Naive thymus-derived CD8-positive, alpha-beta T cell (primary cell): ENCODE measurements around the gene HOXA2. TPM values are rescaled to one million over a fixed set of nuclear protein-coding genes. Genes with fewer than 3 reads are reported as not detected.

Experiments
- ATAC-seq, 2 donors: fragments of 150-1000 bp; cut with Tn5 transposase in 1 of 2; sonication (Bioruptor Pico), chemical (Tn5 transposase) in 1 of 2; 1 replicate in 1 of 2; 2 replicates in 1 of 2; pipeline ENCODE4 v1.10.0; 2021; ENCODE audit warnings: mild to moderate bottlenecking in 2 of 2, moderate library complexity in 2 of 2
- POLR2A ChIA-PET: fragments of 350-600 bp; sonication (Branson Sonifier 250); formaldehyde crosslinking; loops from one replicate; lab custom pipeline; 2021; ENCODE audit warnings: antibody characterized with exemption; lab: Charles Lee
- DNase-seq, 10 donors: peaks; one replicate each; pipeline versions ENCODE4 v3.0.0 to v3.0.0-alpha.2; 2020 to 2022
- H3K27ac Mint-ChIP-seq, 10 donors: one replicate each; pipeline ENCODE4 v1.8.0; 2020 to 2022; ENCODE audit warnings: mild to moderate bottlenecking in 10 of 10, mixed read lengths in 10 of 10, moderate library complexity in 4 of 10, inconsistent platforms in 1 of 10
- H3K27me3 Mint-ChIP-seq, 5 donors: one replicate each; pipeline ENCODE4 v1.8.0; 2021 to 2022; ENCODE audit warnings: mixed read lengths in 5 of 5
- H3K36me3 Mint-ChIP-seq, 3 donors: one replicate each; pipeline ENCODE4 v1.8.0; 2020 to 2022; ENCODE audit warnings: mixed read lengths in 3 of 3, mild to moderate bottlenecking in 2 of 3, inconsistent platforms in 1 of 3
- H3K4me1 Mint-ChIP-seq, 4 donors: one replicate each; pipeline ENCODE4 v1.8.0; 2021 to 2022; ENCODE audit warnings: mixed read lengths in 4 of 4
- H3K4me3 Mint-ChIP-seq, 10 donors: one replicate each; pipeline ENCODE4 v1.8.0; 2020 to 2022; ENCODE audit warnings: mild to moderate bottlenecking in 10 of 10, mixed read lengths in 10 of 10, moderate library complexity in 6 of 10, inconsistent platforms in 1 of 10
- H3K9me3 Mint-ChIP-seq, 9 donors: one replicate each; pipeline ENCODE4 v1.8.0; 2020 to 2022; ENCODE audit warnings: mixed read lengths in 9 of 9, mild to moderate bottlenecking in 3 of 9, inconsistent platforms in 1 of 9, moderate library complexity in 1 of 9
- polyA plus RNA-seq, 3 donors: library from polyadenylated mRNA; unstranded; fragments of 300-500 nt; fragmentation: Illumina TruSeq; gene quantifications; one replicate each; pipeline ENCODE4 v1.2.3, GENCODE V29; 2021
- total RNA-seq, 8 experiments: library from RNA in 2 of 8; stranded (reverse) in 2 of 8; gene quantifications; one replicate each; pipeline ENCODE4 v1.2.3 and lab custom pipeline; 2021 to 2026

HOXA2 gene
- total and polyA plus RNA-seq, 5 experiments from 2014 or later = not detected

DNA sequence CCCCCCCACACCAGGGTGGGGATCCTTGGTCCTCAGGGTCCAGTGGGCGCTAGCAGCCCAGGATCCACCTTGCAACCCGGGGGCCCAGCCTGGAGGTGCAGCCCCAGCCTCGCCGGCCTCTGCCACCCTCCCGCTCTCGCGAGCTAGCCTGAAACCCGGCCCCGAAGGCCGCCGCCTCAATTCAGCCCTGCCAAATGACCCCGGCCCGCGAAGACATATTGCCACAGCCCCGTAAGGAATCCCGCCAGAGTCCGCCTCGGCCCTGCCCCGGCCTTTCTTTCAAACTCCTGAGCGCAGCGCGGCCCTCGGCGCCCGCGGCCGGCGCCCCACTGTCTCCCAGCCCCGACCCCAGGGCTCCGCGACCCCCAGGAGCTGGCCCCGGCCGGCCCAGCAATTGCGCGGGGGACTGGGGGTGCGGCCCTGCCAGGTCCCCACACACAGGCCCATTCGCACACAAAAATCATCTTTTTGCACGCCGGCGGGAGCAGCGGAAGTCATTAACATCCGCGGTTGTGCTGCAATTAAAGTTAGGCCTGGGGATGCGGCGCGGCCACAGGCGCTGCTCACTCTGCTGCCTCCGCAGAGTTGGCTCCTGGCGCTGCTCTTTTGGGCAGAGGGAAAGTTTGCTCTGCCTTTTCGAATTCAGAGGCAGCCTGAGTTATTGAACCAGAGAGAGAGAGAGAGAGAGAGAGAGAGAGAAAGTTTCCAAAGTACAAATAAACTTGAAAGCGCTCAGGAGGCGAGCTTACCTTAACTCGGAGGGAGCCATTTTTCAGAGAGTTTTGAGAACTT, 37.0 kb upstream of the HOXA2 start:
- H3K36me3 Mint-ChIP-seq = no peaks in the 10 kb centered on the region
- no peak overlapping the region for H3K4me3 Mint-ChIP-seq
- no peak overlapping the region for H3K27ac Mint-ChIP-seq
- H3K4me1 Mint-ChIP-seq = peaks cover 2 to 11% (median 8%) of the 10 kb centered on the region in 4 donors
- POLR2A ChIA-PET = no interaction called here
- ATAC-seq (no peak), DNase-seq (no peak)
- peaks cover 0 to 2% (median 0%) of the 10 kb centered on the region in 9 donors for H3K9me3 Mint-ChIP-seq
- peaks cover 24 to 75% (median 45%) of the 10 kb centered on the region in 5 donors for H3K27me3 Mint-ChIP-seq

- no peak overlapping the region for H3K27ac Mint-ChIP-seq
- peaks cover 2 to 13% (median 8%) of the 10 kb centered on the region in 4 donors for H3K4me1 Mint-ChIP-seq
- POLR2A ChIA-PET = no interaction called here
- no peak for ATAC-seq
- peaks cover 0 to 2% (median 0%) of the 10 kb centered on the region in 9 donors for H3K9me3 Mint-ChIP-seq
- no peaks in the 10 kb centered on the region for H3K36me3 Mint-ChIP-seq
- no peak for DNase-seq
- no peak overlapping the region for H3K4me3 Mint-ChIP-seq
- peaks cover 28 to 81% (median 49%) of the 10 kb centered on the region in 5 donors for H3K27me3 Mint-ChIP-seq
Observed at GRCh38 chr7:27138985-27139333, 36.5 kb upstream of the HOXA2 start.

GRCh38 chr7:27138472-27138871, 36.0 kb upstream of the HOXA2 start:
- ATAC-seq (no peak), DNase-seq (no peak)
- Mint-ChIP-seq H3K9me3 (peaks cover 0 to 2% (median 0%) of the 10 kb centered on the region in 9 donors), H3K4me1 (peaks cover 2 to 13% (median 8%) of the 10 kb centered on the region in 4 donors), H3K4me3 (no peak overlapping the region), H3K27ac (no peak overlapping the region), H3K27me3 (peaks cover 28 to 85% (median 51%) of the 10 kb centered on the region in 5 donors), H3K36me3 (no peaks in the 10 kb centered on the region)
- POLR2A ChIA-PET = no interaction called here

DNA sequence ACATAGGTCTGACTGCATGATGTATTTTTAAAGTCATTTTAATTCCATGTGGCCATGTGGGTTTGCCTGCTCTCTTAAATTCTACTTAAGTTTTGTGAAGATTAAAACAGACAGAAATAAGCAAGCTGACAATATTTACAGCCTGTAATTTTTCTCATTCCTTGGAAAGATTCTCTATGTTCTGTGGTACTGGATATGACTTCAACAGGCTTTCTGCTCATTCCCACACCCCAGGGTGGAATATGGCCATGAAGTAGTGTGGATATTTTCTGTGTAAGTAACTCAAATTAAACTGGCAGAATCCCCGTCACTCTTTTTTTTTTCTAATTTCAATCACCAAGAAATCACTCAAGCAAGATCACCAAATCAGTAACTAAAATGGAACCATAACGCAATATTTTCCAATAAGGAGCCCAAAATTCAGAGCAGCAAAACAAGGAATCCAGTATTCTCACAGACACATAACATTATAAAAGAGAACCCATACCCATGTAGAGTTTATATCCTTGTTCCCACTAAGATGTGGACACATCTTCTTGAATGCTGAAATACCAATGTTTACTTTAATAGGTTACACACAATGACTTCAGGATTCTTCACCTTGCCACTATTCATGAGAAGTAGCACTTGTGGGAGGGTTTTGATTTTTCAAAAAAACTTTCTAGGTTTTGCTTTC, 35.3 kb upstream of the HOXA2 start:
- Mint-ChIP-seq H3K4me1 (peaks cover 2 to 13% (median 8%) of the 10 kb centered on the region in 4 donors), H3K36me3 (no peaks in the 10 kb centered on the region), H3K27me3 (peaks cover 28 to 89% (median 54%) of the 10 kb centered on the region in 5 donors), H3K9me3 (peaks cover 0 to 2% (median 0%) of the 10 kb centered on the region in 9 donors), H3K4me3 (no peak overlapping the region), H3K27ac (no peak overlapping the region)
- POLR2A ChIA-PET = no interaction called here
- DNase-seq (no peak), ATAC-seq (no peak)

GRCh38 chr7:27134392-27134791, 31.9 kb upstream of the HOXA2 start:
- ATAC-seq (no peak), DNase-seq (no peak)
- Mint-ChIP-seq H3K4me1 (peaks cover 2 to 18% (median 10%) of the 10 kb centered on the region in 4 donors), H3K4me3 (no peak overlapping the region), H3K36me3 (no peaks in the 10 kb centered on the region), H3K27me3 (peaks cover 25 to 73% (median 43%) of the 10 kb centered on the region in 5 donors), H3K9me3 (no peaks in the 10 kb centered on the region), H3K27ac (no peak overlapping the region)
- POLR2A ChIA-PET = no interaction called here

DNA sequence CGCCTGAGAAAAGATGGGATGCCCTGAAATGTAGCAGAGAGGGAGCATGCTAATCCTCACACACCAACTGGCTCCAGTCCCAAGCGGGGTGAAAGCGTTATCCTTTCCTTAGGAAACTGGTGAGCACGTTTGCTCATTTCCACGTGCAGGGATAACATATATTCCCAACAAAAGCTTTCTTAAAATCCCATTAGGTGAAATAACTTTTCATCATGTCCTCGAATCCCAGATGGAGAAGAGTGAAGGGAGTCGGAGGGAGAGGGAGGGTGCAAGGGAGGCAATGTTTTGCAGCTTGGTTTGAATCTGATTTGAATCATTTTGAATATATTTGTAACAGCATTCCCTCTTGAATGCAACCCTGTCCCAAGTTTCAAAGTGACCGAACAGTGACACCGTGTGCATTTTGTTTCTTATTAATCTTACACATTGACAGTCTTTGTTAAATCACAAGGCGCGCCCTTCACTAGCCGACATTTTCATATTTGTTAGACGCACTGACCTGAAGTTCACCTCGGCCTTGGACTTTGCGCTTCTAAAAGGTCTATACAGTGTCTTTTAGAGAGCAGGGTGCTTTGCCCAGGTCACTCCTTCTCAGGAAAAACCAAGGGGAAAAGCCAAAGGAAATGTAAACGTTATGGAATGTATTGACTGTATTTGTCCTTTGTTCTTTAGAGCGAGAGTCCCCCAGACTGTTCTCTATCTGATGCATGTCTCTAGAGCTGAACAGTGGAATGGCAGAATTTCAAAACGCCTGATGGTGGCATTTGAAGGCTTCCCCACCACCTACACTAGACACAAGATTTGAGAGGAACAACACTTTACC, 31.1 kb upstream of the HOXA2 start:
- no peak for DNase-seq
- Mint-ChIP-seq H3K4me3 (no peak overlapping the region), H3K4me1 (peaks cover 2 to 18% (median 10%) of the 10 kb centered on the region in 4 donors), H3K27me3 (peaks cover 25 to 75% (median 46%) of the 10 kb centered on the region in 5 donors), H3K27ac (no peak overlapping the region), H3K36me3 (no peaks in the 10 kb centered on the region), H3K9me3 (no peaks in the 10 kb centered on the region)
- POLR2A ChIA-PET = no interaction called here
- ATAC-seq = no peak

GRCh38 chr7:27132978-27133377, 30.5 kb upstream of the HOXA2 start:
- Mint-ChIP-seq H3K9me3 (no peaks in the 10 kb centered on the region), H3K27me3 (peaks cover 23 to 75% (median 40%) of the 10 kb centered on the region in 5 donors), H3K27ac (no peak overlapping the region), H3K4me3 (no peak overlapping the region), H3K36me3 (no peaks in the 10 kb centered on the region), H3K4me1 (peaks cover 2 to 18% (median 10%) of the 10 kb centered on the region in 4 donors)
- DNase-seq = no peak
- POLR2A ChIA-PET = no interaction called here
- no peak for ATAC-seq

- H3K27me3 Mint-ChIP-seq = peaks cover 21 to 75% (median 39%) of the 10 kb centered on the region in 5 donors
- ATAC-seq (no peak), DNase-seq (no peak)
- H3K4me3 Mint-ChIP-seq = peak overlapping the region in 1 of 10 donors; percentile 31
- POLR2A ChIA-PET = interaction anchor here (0.6 kb wide), 1 partner anchor 18 kb away, joined by 3 read pairs; no protein-coding TSS in a partner anchor
- no peaks in the 10 kb centered on the region for H3K36me3 Mint-ChIP-seq
- H3K27ac Mint-ChIP-seq = peak overlapping the region in 1 of 10 donors; percentile 20
- peaks cover 2 to 18% (median 10%) of the 10 kb centered on the region in 4 donors for H3K4me1 Mint-ChIP-seq
- no peaks in the 10 kb centered on the region for H3K9me3 Mint-ChIP-seq
Observed at GRCh38 chr7:27132214-27132613, 29.7 kb upstream of the HOXA2 start.

- peak in 1 of 2 donors; percentile 12 for ATAC-seq
- H3K4me3 Mint-ChIP-seq = peak overlapping the region; percentile 42 to 87 (median 68)
- H3K27me3 Mint-ChIP-seq = peaks cover 22 to 68% (median 36%) of the 10 kb centered on the region in 5 donors
- no peaks in the 10 kb centered on the region for H3K36me3 Mint-ChIP-seq
- H3K9me3 Mint-ChIP-seq = no peaks in the 10 kb centered on the region
- POLR2A ChIA-PET = no interaction called here
- no peak for DNase-seq
- H3K4me1 Mint-ChIP-seq = peaks cover 2 to 18% (median 10%) of the 10 kb centered on the region in 4 donors
- peak overlapping the region in 7 of 10 donors; percentile 3 to 86 (median 75) for H3K27ac Mint-ChIP-seq
Observed at GRCh38 chr7:27131390-27131819, 28.9 kb upstream of the HOXA2 start.

DNA sequence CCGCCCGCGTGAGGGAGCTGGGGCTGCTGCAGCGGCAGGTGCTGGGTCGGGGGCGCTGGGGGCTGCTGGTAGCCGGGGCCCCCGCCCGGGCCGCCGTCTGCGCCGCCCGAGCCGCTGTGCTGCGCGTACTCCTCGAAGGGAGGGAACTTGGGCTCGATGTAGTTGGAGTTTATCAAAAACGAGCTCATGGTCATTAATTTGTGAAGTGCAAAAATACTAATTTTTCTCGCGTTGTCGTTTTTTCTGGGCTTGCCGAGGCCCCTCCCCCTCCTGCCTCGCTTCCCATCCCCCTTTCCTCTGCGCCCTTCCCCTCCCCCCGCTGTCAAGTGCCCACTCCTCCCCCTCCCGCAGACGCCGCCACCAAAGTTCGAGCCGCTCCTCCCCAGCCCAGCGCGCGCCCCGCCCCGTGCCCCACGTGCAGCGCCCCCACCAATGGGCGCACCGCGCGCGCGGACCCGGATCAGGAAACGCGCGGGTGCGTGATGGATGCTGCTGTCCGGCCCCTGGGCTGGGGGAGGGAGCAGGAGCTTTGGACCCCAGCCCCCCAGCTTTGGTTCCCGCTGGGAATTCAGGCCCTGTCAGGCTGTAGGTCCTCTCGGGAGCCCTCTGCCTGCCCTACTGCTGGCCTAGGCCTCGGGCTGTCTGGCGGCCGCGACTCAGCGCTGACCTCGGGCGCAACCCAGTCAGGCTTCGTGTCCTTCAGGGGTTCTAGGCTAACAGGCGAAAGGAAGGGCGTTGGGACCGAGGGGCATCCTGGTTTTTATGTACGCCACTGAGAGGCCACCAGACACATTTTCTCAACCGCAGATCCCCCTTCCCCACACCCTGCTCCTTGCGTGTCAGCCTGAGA, 28.3 kb upstream of the HOXA2 start, which contains the start of gene HOXA4:
Gene HOXA4, minus strand, starts transcription at position 218 of the 850 bp plus-strand sequence. Its CDS starts 24 bp downstream, at position 194.
- peak; percentile 68 to 87 (median 78) for DNase-seq
- POLR2A ChIA-PET = interaction anchor here (0.8 kb wide), 1 partner anchor 35 kb away, joined by 3 read pairs; the partner anchor contains the start of gene HOXA1
- H3K4me3 Mint-ChIP-seq = peak within 1 kb of the TSS; percentile 42 to 87 (median 69)
- ATAC-seq = peak; percentile 93 to 95
- H3K9me3 Mint-ChIP-seq = no peaks in the 10 kb centered on the region
- H3K4me1 Mint-ChIP-seq = peaks cover 0 to 17% (median 9%) of the 10 kb centered on the region in 4 donors
- peak within 1 kb of the TSS in 7 of 10 donors; percentile 10 to 86 (median 75) for H3K27ac Mint-ChIP-seq
- no peaks in the 10 kb centered on the region for H3K36me3 Mint-ChIP-seq
- peaks cover 18 to 67% (median 34%) of the 10 kb centered on the region in 5 donors for H3K27me3 Mint-ChIP-seq
